NOMO-1 treated with DMSO at 0.1 percent for 48 hours (cell line): ENCODE data around the gene PLXNA4.
"Not testable (repeated sequence)": the region's sequence is repeated elsewhere in the genome, so short reads cannot be mapped to it uniquely, and the experiment has no call there.

ENCODE experiments used
- DNase-seq: peaks from one replicate; lab custom pipeline; 2025; ENCODE audit not compliant: unreplicated experiment; lab: John Stamatoyannopoulos, UW

The PLXNA4 gene

GRCh38 chr7:132575982-132576720, at the start of gene PLXNA4:
Gene PLXNA4, minus strand, starts transcription at chr7:132576470. Its CDS starts 67,777 bp downstream, at chr7:132508693.
- DNase-seq, result no peak

GRCh38 chr7:132625651-132626050, 49.4 kb upstream of the PLXNA4 start:
- DNase-seq, result no peak

- DNase-seq, result no peak
These were observed 45.8 kb upstream of the PLXNA4 start for GRCh38 chr7:132622081-132622480.

- DNase-seq, result no peak
These were observed 43.7 kb upstream of the PLXNA4 start for GRCh38 chr7:132619967-132620366.

- DNase-seq, result no peak
These were observed 42.7 kb upstream of the PLXNA4 start for GRCh38 chr7:132618956-132619305.

- DNase-seq, result no peak
These were observed 42.1 kb upstream of the PLXNA4 start for GRCh38 chr7:132618271-132618955.

GRCh38 chr7:132614428-132615318, 38.4 kb upstream of the PLXNA4 start:
- DNase-seq, result peak; percentile 1

GRCh38 chr7:132613737-132614136, 37.5 kb upstream of the PLXNA4 start:
- no peak for DNase-seq

- DNase-seq, result no peak
These were observed 34.7 kb upstream of the PLXNA4 start for GRCh38 chr7:132610995-132611394.

GRCh38 chr7:132609906-132610520, 33.7 kb upstream of the PLXNA4 start:
- DNase-seq, result no peak

GRCh38 chr7:132609222-132609621, 33.0 kb upstream of the PLXNA4 start:
- DNase-seq, result no peak

- no peak for DNase-seq
These were observed 32.3 kb upstream of the PLXNA4 start for GRCh38 chr7:132608523-132608922.

- no peak for DNase-seq
These were observed 31.4 kb upstream of the PLXNA4 start for GRCh38 chr7:132607656-132608055.

GRCh38 chr7:132604121-132604520, 27.9 kb upstream of the PLXNA4 start:
- no peak for DNase-seq

- DNase-seq, result no peak
These were observed 27.1 kb upstream of the PLXNA4 start for GRCh38 chr7:132603220-132603833.

GRCh38 chr7:132601783-132602182, 25.5 kb upstream of the PLXNA4 start:
- no peak for DNase-seq

GRCh38 chr7:132596588-132596987, 20.3 kb upstream of the PLXNA4 start:
- no peak for DNase-seq

- DNase-seq, result not testable (repeated sequence)
These were observed 18.5 kb upstream of the PLXNA4 start for GRCh38 chr7:132594741-132595140.

GRCh38 chr7:132592936-132593335, 16.7 kb upstream of the PLXNA4 start:
- no peak for DNase-seq

GRCh38 chr7:132592231-132592920, 16.1 kb upstream of the PLXNA4 start:
- no peak for DNase-seq
